Measurements from ENCODE around the gene KRT71.

GRCh38 chr12:52573743-52574142 is 20.8 kb upstream of the KRT71 start, which contains the start of gene KRT74:
- no peak for TF ChIP-seq CTCF (IDR thresholded peaks at IDR 0.05; ENCODE audit: low read length)
- no peak for TF ChIP-seq EZH2 (optimal IDR thresholded peaks at IDR 0.05; ENCODE audit: low read depth, low read length)
- no peak for TF ChIP-seq EZH2phosphoT487 (IDR thresholded peaks at IDR 0.05; ENCODE audit: low read length)
